GM18502 (cell line): ENCODE results near the gene POLR2I.

Source experiments
- ATAC-seq: cut with Tn5 transposase; IDR thresholded peaks from one replicate; pipeline ENCODE4 v1.9.1; 2021; ENCODE audit warnings: mild to moderate bottlenecking; ENCODE audit not compliant: unreplicated experiment, poor library complexity

Gene POLR2I

DNA sequence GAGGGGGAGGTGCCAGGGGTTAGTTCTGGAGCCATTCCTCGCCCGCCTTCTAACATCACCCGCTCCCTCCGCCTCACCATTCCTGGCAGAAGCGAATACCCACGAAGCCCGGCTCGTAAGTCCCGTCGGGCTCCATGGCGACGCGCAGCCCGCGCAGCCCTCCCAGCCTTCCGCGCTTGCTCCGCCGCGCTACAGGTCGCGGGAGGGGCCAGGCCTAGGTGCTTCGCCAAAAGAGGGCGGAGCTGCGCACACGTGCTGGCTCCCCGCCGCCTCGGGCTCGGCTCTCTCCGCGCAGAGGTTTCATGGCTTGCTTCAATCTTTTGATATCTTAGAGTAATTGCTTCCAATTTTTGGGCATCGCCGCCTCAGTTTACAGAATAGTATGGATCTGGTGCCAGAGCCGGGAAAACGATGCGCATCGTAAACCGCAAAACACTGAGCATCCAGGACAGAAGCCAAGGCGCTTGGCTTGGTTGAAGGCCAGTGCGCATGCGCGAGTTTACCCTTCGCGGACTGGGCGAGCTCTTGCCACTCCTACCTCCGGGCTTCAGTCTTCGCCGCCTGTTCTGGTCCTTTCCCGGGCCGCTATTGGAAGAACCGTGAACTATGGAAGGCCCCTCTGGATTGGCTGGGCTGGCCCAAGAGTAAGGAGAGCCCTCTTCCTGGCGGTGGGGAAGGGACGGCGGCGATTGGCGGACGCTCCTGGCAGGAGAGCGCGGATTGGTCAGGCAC lies at the start of gene POLR2I:
Gene POLR2I (minus strand): TSS at position 155 of the 732 bp plus-strand sequence. CDS start 19 bp downstream, at position 136.
- peak; percentile 85 for ATAC-seq

DNA sequence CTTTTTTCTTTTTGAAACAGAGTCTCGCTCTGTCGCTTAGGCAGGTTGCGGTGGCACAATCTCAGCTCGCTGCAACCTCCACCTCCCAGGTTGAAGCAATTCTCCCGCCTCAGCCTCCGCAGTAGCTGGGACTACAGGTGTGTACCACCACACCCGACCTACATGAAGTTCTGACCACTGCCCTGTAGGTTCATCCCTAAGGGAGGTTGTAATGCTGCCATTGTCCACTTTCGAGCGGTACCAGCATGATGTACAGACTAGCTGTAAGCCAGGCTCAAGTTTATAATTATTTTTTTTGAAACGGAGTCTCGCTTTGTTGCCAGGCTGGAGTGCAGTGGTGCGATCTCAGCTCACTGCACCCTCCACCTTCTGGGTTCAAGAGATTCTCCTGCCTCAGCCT lies 49.1 kb upstream of the POLR2I start:
- ATAC-seq = no peak

DNA sequence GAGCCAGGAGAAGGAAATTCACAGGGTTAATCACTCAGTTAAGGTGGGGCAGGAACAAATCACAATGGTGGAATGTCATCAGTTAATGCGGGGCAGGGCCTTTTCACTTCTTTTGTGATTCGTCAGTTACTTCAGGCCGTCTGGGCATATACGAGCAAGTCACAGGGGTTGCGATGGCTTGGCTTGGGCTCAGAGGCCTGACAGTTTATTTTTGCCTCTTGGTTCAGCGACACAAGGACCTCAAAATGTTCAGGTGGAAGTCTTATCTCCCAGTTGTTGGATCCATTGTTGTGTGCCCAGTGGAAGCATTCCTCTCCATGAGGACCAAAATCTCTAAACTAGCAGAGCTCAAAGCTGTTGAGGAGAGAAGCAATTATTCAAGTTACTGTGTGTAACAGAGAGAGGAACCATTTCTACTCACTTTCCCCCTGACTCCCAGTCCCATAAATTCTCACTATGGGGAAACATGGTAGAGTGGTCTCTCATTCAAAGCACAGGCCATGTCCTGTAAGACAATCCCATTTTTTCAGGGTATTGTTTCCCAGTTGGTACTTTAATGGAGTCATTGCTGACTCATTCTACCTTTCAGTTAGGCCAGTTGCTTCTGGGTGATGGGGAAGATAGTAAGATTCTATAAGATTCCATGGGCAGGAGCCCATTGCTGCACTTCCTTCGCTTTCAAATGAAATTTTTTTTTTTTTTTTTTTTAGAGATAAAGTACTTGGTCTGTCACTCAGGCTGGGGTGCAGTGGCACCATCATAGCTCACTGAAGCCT lies 46.3 kb upstream of the POLR2I start:
- no peak for ATAC-seq

DNA sequence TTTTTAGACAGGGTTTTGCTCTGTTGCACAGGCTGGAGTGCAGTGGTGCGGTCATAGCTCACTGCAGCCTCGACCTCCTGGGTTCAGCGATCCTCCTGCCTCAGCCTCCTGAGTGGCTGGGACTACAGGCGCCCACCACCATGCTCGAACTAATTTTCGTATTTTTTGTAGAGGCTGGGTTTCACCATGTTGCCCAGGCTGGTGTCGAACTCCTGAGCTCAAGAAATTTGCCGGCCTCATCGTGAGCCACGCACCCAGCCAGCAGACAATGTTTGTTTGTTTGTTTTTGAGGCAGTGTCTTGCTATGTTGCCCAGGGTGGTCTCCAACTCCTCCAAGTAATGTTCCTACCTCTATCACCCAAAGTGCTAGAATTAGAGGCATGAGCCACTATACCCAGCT lies 38.5 kb upstream of the POLR2I start:
- no peak for ATAC-seq

DNA sequence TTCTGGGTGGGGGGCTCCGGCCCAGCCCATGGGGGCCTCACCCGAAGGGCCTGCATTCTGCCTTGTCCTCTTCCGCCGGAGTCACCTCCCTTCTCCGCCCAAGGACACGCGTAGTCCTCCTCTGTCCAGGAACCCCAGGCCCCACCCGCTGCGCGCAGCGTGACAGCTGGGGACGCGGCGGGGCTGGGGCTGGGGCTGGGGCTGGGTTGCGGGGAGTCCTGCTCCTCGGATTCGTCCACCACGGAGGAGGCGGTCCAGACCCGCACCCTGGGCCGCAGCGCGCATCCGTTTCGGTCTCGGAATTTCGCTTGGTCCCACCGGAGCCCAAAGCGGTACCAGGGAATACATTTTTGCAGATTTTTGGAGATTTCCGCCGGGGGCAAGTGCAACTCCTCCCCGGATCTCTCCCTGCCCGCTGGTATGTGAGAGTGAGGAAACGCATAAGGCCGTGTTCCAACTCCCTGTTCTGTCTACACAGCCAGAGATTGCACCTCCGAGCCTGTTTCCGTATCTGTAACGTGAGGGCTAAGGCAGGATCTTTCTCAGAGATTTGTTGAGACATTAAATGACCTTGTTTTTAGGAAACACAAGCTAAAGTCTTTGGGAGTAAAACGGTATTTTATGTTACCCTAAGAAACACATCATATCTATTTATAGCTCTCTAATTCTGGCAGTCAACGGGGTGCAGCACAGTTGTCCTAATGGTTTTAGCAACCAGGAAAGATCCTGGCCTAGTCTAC lies 37.8 kb upstream of the POLR2I start, which contains the start of gene COX7A1:
Gene COX7A1 (minus strand): TSS at position 96 of the 740 bp plus-strand sequence. CDS start 40 bp downstream, at position 56.
- ATAC-seq = no peak

DNA sequence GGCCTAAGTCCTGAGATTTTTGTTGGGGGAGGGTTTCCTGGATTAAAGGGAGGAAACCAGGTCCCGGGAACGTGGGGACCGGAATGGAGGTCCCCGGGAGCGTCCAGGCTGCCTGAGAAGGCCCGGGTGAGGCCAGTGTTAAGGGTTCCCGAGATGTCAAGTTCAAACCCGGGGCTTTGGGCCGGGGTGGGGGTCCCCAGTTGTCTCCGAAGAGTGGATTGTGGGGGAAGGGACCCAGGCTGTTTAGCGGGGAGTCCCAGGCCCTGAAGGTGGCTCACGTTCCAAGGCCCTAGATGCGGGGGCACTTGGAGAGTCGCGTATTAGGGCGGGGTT lies 37.3 kb upstream of the POLR2I start:
- no peak for ATAC-seq

DNA sequence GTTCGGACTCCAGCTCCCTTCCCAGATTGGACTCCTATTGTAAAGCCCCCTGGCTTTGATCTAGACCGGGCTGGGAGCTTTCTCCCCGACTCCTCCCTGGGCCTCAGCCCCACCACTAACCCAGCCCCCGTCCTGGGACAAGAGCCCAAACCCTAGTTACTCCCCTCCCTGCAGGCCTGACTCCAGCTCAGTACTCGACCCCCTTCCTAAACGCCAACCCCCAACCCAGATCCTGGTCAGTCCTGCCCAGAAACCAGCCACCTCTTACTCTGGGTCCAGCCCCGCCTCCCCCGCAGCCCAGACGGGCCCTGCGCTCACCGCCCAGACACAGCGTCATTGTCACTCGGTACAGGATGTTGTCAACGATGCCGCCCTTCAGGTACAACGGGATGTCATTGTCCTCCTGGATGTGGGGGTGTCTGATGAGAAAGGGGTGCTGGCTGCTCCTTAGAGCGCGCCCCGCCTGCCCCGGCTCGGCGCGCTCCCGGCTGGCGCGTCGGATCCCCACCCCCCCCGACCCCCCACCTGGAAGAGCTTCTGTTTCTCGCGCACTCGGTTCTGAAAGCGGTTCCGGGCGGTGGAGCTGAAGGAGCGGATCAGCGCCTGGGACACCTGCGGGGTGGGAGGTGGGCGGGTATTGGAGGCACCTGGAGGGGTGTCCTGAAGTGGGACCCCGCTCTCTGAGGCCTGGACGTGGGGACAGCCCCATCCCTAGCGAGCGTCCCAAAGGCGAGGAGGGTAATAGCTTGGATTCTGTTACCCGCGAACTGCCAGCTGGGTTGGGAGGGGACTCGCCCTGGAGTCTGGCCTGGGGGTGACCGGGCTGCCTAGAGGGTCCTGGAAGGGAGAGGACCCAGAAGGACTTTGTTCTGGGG lies 36.7 kb upstream of the POLR2I start:
- ATAC-seq = no peak

DNA sequence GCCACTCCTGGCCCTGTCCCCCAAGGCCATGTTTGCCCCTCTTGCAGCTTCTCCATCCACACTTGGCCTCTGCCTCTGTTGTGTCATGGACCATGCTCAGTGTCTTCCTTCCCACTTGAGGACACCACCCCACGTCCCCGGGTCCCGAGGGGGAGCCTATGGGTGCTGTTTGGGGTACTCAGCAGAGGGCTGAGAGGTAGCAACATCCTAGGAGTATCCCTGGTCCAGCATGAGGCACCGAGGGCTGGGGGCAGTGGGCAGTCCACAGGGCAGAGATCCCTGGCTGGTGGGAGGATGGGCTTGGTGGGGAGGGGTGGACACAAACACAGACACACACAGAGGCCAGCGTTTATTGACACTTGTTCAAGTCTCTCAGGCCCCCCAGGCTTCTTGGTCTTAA lies 35.9 kb upstream of the POLR2I start:
- no peak for ATAC-seq

DNA sequence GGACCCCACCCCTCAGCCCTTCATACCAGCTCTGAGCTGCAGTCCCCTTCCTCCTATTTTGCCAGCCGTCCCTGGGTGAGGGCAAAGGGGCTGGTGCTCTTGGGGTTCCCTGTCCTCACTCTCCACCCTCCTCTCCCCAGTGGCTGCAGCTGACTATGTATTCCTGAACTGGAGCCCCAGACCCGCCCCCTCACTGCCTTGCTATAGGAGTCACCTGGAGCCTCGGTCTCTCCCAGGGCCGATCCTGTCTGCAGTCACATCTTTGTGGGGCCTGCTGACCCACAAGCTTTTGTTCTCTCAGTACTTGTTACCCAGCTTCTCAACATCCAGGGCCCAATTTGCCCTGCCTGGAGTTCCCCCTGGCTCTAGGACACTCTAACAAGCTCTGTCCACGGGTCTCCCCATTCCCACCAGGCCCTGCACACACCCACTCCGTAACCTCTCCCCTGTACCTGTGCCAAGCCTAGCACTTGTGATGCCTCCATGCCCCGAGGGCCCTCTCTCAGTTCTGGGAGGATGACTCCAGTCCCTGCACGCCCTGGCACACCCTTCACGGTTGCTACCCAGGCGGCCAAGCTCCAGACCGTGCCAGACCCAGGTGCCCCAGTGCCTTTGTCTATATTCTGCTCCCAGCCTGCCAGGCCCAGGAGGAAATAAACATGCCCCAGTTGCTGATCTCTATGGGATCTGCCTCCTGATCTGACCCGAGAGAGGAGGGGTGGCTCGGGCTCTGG lies 35.2 kb upstream of the POLR2I start:
- no peak for ATAC-seq

DNA sequence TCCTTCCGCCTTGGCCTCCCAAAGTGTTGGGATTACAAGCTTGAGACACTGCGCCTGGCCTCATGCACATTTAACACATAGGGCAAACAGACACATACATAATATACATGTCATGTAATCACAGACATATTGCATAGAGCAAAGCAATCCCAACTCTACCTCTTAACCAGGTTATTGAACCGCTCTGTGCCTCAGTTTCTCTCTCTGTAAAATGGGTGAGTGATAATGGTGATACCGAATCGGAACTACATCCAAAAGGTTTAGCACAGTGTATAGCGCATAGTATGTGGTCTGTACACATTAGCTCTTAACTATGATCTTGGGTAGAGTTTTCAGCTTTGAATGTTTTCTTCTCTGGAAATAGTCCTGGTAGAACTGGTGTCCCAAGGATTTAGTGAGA lies 29.9 kb upstream of the POLR2I start:
- ATAC-seq = no peak

DNA sequence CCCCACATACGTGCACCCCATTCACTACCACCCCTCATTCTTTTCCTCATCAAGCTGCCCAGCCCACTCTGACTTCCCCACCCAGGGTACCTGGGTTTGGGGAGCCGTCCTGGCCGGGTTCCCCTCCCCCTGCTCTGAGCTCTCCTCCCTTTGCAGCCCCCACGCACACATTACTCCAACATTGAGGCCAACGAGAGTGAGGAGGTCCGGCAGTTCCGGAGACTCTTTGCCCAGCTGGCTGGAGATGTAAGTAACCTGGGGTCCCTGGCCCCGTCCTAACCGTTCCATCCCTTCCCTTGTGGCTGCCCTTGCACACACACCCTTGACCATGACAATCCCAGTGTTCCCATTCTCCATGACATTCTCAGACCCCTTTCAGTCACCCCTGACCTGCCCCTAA lies 27.8 kb upstream of the POLR2I start:
- ATAC-seq = no peak

DNA sequence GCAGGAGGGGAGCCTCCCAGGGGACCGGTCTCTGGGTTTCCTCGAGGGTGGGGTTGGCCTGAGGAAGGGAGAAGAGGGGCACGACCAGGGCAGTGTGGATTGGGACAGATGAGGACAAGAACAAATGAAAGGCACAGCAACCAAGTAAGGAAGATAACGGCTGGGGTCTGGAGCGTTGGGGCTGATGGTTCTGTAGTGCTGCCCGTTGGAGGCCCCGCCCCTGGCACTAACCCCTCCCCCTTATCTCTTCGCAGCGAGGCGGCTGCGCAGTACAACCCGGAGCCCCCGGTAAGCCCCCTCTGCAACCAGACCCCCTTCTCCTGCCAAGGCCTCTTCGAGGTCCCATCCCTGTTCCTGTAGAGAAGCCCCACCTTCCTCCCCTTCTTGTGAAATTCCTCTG lies 27.4 kb upstream of the POLR2I start:
- no peak for ATAC-seq

DNA sequence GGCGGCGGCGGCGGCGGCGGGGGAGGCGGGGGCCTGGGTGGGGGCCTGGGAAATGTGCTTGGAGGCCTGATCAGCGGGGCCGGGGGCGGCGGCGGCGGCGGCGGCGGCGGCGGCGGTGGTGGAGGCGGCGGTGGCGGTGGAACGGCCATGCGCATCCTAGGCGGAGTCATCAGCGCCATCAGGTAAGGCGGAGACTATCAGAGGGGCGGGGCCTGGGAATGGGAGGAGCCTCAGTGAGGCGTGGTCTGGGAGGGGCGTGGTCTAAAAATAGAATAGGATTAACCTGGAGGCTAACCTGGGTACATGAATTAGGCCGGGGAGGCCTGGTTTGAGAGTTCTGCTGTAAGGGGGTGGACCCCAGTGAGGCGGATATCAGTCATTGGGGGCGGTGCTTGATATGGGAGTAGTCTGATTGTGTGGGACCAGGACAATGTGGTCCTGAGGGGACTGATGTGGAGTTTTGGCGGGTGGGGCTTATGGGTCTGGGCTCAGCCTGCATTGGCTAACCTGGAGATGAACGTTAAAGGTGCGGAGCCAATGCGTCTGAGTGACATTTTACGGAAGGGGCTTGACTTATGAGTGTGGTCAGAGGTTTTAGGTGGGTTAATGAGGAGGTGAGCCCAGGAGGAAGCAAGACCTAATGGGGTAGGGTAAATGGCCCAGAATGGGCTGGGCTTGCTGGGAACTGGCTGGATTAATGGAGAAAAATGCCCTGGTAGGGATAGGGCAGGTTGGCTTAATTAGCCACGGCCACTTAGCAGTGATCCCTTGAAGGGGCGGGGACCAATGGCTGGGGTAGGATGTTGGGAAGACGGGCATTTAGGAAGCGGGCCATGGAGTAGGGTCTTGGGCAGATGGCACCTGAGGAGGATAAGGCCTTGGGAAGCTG lies 26.6 kb upstream of the POLR2I start:
- ATAC-seq = peak; percentile 48

DNA sequence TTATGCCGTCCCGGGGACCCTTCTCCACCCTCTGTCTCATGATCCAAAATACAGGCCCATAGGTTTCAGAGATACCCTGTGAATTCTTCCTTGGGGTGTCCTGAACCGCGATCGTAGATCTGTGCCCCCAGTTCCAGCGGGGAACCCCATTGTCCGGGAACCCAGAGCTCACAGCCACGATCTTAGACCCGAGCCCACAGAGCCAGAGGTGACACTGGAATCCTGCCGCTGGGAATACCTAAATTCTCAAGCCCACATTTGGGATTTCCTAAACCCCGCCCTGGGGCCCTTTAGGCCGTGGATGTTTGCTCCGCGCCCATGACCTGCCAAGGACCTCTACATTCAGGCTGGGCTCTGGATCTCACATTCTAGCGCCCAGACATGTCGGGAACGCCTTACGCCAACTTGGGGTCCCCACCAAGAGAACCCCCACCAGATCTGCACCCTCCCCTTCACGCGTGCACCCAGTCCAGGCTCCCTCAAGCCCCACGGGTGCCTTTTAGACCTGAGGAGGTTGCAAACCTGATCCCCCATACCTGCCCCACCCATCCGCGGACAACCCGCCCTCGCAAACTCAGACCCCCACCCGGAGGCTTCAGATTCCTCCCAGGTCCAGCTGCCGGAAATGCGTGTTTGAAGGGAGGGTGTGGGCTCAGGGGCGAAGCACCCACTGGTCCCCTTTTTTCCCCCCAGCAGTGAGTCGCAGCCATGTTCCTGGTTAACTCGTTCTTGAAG lies 25.8 kb upstream of the POLR2I start:
- peak; percentile 19 for ATAC-seq

DNA sequence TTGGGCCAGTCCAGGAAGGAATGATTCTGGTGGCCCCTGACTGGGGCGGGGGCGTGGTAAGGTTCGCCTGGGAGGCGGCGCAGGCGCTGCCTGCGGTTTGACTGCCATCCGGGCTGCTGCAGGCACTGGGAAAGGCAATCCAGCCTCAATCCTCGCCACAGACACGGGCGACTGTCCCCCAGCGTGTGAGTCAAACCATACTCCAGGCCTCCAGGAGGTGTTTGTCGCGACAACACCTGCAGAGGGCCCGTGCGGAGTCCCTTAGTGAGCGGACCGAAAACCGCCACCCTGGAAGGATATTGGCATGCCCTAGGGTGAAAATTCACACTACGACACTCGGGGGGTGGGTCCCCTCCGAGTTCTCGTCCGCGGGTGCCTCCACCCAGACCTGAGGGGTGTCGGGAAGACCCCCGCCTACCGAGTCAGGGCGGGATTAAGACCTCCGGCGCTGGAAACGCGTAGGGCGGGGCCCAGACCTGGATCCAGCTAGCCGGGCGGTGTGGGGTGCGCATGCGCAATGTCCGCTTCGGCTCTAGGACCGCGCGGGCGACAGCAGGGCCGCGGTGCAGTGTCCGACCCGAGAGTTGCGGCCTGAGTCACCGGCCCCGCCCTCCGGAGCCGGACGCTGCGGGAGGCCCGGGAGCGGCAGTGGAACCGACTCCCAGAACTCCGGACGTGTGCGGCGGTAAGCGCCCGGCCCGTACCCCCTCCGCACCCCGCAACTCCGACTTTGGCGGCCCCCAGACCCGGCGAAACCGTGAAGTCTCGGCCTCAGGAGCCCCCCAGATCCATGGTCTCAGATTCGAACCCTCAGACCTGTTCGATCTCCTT lies 25.0 kb upstream of the POLR2I start, which contains the start of gene CAPNS1:
Gene CAPNS1 (plus strand): TSS at position 594 of the 831 bp plus-strand sequence. CDS start 946 bp downstream, outside the sequence.
- peak; percentile 84 for ATAC-seq

DNA sequence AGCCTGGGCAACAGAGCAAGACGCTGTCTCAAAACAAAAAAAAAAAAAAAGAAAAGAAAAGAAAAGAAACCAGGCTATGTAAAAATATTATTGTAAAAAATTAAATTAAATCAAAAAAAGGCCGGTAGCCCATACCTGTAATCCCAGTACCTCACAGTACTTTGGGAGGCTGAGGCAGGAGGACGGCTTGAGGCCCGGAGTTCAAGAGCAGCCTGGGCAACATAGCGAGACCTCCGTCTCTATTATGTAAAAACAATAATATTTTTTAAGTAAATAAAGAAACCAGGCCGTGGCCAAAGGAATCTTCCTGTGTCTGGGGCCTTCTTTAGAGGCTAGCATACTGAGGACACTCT lies 24.4 kb upstream of the POLR2I start:
- no peak for ATAC-seq
